Activated CD4-positive, alpha-beta T cell treated with anti-CD3 and anti-CD28 coated beads, Interleukin-10, Interleukin-2, amounts not matched to agents 100 ng/mL and 50 ng/mL, durations not matched to agents 16 hours and 8 hours (primary cell): Measurements from ENCODE around the gene TCERG1.
A peak's percentile ranks its signal among the peaks of the same experiment; 100 is the strongest.

ENCODE experiments used
- DNase-seq: peaks from one replicate; pipeline ENCODE4 v3.0.0-alpha.2; 2020

Gene TCERG1

GRCh38 chr5:146458894-146459293 is 11.8 kb downstream of the TCERG1 start:
- DNase-seq, result no peak

GRCh38 chr5:146461319-146461718 is 14.2 kb downstream of the TCERG1 start:
- no peak for DNase-seq

- no peak for DNase-seq
These were observed 16.3 kb downstream of the TCERG1 start for GRCh38 chr5:146463446-146463845.

GRCh38 chr5:146466521-146467349 is 19.6 kb downstream of the TCERG1 start:
- DNase-seq, result no peak

GRCh38 chr5:146467760-146468159 is 20.6 kb downstream of the TCERG1 start:
- DNase-seq, result no peak

GRCh38 chr5:146474065-146474464 is 26.9 kb downstream of the TCERG1 start:
- DNase-seq, result no peak

- DNase-seq, result peak; percentile 5
These were observed 28.2 kb downstream of the TCERG1 start for GRCh38 chr5:146475190-146475780.

- DNase-seq, result no peak
These were observed 28.8 kb downstream of the TCERG1 start for GRCh38 chr5:146475906-146476305.

GRCh38 chr5:146482775-146483174 is 35.6 kb downstream of the TCERG1 start:
- no peak for DNase-seq

- no peak for DNase-seq
These were observed 37.7 kb downstream of the TCERG1 start for GRCh38 chr5:146484714-146485391.

GRCh38 chr5:146490089-146490843 is 43.1 kb downstream of the TCERG1 start:
- DNase-seq, result no peak

- DNase-seq, result no peak
These were observed 47.5 kb downstream of the TCERG1 start for GRCh38 chr5:146494656-146495055.

GRCh38 chr5:146499680-146500079 is 52.5 kb downstream of the TCERG1 start:
- no peak for DNase-seq

- no peak for DNase-seq
These were observed 60.3 kb downstream of the TCERG1 start for GRCh38 chr5:146507428-146507827.

- no peak for DNase-seq
These were observed 63.5 kb downstream of the TCERG1 start for GRCh38 chr5:146510559-146511125.

GRCh38 chr5:146513462-146513861 is 66.3 kb downstream of the TCERG1 start:
- no peak for DNase-seq

GRCh38 chr5:146514575-146514974 is 67.4 kb downstream of the TCERG1 start:
- no peak for DNase-seq

- DNase-seq, result no peak
These were observed 68.5 kb downstream of the TCERG1 start for GRCh38 chr5:146515473-146516150.

GRCh38 chr5:146516151-146516475 is 69.0 kb downstream of the TCERG1 start, which contains the start of gene GPR151:
Gene GPR151, minus strand, starts transcription at chr5:146516190. Its CDS starts 77 bp downstream, at chr5:146516113.
- DNase-seq, result no peak

- no peak for DNase-seq
These were observed 72.4 kb downstream of the TCERG1 start for GRCh38 chr5:146519554-146519953.

GRCh38 chr5:146520731-146521130 is 73.6 kb downstream of the TCERG1 start:
- no peak for DNase-seq

GRCh38 chr5:146521403-146522106 is 74.4 kb downstream of the TCERG1 start:
- no peak for DNase-seq
